ENCODE measurements around the gene CDH23. TPM values are rescaled to one million over a fixed set of nuclear protein-coding genes. Genes with fewer than 3 reads are reported as not detected.

The CDH23 gene
- polyA plus RNA-seq, 5 donors = 2.3 to 3.6 (median 3.1) TPM

DNA sequence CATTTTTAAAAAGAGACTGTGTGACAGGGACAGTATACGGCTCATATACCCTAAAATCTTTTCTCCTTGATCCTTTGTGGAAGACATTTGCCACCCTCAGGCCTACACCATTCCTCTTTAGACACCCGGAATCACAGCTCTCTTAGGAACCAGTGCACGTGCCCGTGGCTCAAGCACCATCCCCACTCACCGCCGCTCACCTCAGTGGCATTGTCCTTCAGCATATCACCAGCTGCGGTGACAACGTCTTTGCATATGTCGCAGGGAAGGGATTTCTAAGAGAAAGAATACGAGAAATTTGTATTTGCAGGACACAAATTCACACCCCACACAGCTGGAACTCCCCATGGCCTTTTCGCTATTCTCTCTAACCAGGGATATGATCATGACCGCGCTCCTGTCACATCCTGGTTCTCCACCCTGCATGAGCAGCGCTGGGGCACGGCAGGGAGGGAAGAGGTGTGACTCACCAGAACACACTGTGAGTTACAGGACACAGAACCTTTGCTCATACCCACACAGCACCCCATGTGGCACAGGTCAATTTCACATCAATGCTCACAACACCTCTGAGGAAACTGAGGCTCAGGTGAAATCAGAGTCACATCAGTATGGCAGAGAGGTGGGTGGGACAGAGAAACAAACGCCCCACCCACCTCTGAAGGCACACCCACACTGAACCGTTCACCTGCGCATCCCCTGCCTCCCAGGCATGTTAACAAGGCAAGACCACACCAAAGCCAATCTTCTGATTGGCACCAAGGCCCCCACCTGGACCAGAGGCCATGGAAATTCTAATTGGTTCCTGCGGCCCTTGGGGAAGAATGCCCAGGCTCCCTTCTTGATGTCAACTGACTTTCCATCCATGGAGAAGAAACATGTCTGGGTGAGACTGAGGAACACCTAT lies 435.2 kb downstream of the CDH23 start:
- DNase-seq = no peak

DNA sequence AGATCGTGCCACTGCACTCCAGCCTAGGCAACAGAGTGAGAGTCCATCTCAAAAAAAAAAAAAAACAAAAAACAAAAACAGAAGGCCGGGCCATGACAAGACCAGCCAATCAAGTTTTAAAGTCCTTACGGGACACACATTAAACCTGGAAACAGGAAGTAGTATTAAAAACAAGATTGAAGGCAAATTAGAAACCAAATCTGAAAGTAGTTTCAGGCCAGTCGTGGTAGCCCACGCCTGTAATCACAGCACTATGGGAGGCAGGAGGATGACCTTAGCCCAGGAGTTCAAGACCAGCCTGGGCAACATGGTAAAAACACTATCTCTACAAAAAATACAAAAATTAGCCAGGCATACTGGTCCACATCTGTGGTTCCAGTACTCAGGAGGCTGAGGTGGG lies 436.2 kb downstream of the CDH23 start:
- DNase-seq = no peak

DNA sequence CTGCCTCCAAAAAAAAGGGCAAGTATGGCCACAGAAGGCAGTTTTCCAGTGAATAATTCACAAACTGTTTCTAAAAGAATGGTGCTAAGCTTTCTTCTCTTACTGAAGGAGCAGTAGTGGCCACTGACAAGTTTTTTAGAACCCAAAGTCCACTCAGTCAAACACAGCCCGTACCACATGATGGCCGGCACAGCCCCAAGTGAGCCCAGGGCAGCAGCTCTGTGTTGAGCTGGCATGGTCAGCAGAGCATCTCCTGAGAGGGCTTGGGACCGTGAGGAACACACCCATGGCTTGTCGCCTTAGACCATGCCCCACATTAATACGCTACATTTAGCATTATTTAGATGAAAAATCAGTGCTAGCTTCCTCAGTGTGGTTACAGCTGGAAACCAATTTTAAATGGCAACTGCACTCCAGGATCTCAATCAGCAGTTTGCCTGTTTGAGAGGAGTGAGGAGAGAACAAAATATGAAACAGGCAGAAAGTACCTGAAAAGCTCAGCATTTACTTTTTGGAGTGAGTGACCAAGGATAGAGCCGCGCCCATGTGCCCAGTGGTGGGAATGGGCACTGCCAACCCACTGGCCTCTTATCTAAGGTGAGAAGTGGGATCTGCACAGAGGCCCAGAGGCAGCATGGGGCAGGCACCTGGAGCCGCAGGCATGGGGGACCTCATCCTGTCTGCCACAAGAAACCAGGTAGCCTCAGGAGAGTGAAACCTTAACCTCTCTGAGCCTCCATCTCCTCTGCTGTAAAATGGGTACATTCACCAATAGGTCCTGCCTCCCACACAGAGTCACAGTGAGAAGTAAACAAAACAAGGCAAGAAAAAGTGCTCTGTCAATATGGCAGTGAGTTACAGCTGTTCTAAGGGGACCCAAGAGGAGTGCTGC lies 437.0 kb downstream of the CDH23 start:
- no peak for DNase-seq

DNA sequence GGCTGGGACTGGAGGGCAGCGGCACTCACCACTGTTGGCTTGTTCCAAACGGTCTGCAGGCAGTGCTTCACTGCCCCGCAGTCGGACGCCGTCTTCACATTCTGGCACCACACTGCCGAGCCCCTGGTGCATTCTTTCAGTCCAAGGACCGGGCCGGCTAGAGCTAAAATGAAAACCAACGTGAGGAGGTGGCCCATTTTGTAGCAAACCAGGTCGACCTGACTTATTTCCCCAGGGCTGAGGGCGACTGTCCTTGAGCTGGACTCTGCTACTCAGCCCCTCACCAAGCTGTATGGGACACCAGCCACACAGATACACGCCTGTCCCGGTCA lies 437.6 kb downstream of the CDH23 start:
- DNase-seq = no peak

DNA sequence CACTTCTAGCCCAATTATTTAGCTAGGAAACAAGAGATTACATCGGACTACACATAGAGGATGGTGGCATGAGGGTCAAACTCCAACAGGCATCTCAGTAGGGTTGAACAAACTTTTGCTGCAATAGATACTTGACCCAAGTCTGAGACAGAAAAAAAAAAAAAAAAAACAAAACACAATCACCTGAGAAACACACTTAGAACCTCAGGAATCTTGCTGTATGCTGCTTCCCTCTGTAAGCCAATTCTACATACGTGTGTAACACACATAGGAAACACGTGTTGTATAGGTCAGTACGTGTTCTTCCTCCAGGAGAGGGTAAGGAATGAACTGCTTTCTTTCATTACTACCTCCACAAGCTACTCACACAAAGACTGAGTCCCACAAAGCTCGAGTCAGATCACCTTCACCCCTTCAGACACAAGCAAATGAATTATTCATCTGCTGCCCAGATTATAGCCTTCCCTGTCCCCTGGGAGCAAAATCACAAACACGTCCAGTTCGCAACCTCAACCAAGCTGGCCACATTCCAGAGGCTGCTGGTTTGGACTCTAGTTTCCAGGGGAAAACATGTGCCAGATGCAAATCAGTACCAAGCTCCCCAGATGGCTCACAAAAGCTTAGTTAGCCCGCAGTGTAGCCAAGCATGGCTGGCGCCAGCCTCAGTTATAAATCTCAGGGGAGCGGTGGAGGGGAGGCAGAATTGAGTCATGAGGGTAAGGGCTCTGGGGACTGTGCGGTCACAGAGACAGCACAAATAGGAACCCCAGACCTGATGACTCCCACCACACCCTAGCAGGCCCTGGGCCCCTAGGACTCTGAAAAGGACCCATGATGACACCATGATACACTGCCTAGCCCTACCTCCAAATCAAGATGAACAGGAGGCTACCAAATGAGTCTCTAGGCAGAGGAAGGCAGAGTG lies 439.2 kb downstream of the CDH23 start:
- no peak for DNase-seq

DNA sequence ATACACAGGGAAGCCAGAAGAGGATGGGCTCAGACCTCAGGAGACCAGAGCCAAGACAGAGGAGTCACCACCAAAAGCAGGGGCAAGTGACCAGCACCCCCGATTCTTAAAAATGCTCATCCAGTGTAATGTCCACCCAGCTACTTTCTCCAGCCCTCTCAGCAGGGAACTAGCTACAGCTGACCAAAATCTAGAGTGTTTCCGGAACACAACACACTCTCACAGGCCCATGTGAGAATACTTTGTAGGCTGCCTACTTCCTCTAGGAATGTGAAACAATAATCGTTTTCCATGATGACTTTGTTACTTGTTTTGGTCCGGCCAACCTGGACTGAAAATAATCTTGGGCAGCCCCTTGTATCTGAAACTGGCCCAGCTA lies 439.9 kb downstream of the CDH23 start:
- no peak for DNase-seq

DNA sequence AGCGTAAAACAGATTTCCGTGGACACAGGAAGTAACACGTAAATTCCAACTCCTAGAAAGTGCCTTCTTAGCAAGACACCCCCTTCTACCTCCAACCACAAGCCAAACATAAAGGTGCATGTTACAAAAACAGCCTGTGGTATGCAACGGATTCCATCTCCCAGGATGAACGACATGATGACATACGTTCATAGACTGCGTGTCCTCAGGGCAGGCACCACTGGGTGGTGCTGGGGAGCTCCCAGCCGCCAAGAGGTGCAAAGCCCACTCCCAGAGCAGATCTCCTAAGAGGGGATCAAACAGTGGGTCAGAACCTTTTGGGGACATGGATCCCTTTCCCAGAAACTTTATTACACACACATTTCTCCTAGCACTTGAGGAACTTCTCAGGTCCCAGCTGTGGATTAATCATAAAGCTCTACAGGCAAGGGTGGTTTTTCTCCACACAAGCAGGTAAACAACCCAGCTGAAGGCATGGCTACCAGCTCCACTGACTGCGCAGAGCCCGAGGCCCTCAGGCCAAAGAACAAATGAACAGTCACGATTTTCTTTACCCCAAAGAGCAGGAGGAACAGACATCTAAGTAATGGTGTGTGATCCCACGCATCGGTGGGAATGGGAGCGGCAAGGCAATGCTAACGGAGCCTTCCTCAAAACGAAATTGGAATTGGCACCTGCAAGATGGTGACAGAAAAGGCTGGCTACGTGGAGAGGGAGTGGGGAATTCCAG lies 440.5 kb downstream of the CDH23 start:
- DNase-seq = no peak

DNA sequence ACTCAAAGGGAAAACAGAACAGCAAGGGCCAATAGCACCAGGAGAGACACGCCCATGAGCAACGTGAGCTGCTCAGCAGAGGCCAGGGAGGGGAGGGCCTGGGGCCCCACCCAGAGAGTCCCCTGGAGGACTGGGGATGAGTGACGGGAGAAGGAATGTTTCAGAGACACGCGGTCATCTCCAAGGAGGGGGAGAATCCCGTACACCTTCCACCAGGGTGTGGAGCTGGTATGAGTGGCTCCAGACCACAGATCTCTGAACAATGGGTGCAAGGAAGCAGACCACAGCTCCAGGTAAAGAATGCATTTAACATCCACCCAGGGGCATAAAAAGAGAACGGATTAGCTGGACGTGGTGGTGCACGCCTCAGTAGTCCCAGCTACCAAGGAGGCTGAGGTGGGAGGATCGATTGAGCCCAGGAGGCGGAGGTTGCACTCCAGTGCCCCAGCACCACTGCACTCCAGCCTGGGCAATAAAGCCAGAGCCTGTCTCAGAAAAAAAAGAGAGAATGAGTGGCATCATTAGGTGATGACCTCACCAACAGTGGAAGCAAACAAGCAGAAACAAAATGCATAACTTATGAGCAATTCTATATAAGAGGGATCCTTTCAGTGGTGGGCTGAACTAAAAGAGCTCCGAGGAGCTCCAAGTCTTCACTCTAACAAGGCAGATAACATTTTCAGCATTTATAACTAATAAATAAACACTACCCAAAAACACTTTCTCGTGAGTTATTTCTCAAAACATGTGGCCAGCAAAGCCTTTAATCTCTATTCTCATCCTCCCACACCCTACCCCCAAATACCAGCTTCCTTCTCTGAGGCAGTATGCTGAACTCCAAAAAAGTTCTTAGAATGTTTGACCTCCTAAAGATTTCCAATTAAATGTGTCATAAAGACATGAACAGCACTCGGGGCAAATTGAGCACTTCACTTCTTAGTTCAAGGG lies 441.8 kb downstream of the CDH23 start:
- no peak for DNase-seq

DNA sequence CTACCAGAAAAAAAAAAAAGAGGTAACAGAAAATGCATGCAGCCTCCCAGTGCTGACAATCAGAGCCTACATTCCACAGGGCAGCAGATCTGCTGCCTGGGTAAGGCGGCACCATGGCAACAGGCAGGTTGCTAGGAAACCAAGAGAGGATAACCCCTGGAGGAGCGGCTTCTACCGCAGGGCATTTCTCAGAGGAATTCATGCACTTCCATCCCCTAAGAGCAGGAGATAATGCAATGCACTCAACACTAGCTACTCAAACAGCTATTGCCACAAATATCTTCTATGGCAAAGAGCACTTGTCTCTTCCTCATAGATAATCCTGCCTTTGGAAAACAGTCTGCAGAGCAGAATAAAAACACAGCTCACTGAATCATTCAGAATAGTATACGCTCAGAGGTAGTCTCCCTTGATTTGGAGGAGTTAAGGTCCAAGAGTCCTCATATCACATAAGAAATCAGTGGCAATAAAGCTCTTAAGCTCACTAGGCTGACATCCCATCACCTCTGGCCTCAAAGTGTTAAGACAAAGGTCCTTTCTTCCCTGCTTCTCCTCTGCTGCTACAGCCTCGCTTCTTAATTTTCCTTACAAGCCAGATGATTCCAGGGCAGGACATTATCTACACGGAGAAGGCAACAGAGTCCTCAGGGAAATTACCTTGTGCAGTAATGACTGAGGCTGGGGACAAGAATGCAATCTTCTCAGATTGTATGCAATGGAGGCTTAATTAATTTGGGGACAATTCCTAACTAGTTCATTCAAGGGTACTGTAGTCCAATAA lies 443.6 kb downstream of the CDH23 start:
- DNase-seq = peak in 1 of 2 donors; percentile 43

DNA sequence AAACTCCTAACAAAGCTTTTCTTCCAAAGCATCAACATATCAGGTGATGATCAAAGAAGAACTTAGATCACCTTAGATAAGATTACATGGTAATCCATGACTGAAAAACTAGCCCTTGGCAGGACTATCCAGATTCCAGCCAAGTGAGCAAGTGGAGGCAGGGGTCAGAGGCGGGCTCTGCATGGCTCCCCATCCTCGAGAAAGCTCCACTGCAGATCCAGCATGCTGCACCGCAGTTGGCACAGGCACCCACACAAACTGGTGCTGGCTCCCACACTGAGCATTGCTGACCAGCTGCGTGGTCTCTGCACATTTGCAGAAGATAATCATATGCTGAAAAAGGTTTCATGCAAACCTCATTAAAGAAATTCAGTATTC lies 444.2 kb downstream of the CDH23 start:
- no peak for DNase-seq

DNA sequence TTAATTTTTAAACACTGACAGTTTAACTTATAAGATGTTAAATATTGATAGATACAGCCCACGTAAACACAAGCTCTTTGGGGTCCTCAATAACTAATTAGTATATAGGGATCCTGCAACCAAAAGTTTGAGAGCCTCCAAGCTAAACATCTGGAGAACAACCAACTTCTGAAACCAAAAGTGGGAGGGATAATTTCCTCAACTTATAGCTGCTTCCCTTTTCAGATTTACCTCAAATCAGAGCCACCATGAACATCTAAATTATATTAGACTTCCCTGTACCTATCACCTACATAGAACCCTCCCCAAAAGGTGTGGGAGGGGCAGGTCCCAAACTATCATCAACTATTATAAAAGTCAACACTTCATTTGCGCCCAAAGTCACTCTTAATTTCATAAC lies 445.7 kb downstream of the CDH23 start:
- no peak for DNase-seq

DNA sequence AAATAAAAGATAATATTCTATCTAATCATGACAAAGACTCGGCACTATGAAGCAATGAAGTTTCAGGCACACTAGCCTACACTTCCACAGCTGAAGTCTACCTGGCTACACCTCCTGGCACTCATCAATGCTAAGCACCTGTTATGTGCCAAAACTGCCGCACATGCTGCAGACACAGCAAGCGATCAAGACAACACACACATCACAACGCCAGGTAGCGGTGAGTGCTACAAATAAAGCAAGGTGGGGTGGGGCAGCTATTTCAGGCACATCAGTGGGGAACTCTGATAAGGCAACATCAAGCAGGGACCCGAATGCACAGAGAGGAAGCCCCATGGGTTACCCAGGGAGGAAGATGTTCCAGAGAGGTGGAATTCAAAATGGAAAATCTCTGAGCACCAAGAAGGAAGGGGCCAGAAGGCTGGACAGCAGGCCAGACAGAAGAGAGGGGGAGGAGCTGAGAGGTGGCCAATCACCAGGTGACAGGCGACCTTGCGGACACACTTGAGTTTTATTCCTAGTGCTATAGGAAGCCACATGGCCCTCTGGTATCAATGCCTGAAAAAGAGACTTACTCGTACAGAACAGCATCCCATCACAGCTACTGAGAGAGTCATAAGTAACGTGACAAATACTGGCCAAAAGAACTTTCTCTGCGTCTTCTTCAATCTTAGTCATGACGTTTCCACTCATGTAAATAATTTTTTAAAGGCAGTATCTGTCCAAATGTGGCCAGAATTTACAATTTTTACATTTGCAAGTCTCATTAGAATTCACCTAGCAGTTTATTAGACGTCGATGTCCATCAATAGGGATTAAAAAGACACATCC lies 446.4 kb downstream of the CDH23 start:
- no peak for DNase-seq

DNA sequence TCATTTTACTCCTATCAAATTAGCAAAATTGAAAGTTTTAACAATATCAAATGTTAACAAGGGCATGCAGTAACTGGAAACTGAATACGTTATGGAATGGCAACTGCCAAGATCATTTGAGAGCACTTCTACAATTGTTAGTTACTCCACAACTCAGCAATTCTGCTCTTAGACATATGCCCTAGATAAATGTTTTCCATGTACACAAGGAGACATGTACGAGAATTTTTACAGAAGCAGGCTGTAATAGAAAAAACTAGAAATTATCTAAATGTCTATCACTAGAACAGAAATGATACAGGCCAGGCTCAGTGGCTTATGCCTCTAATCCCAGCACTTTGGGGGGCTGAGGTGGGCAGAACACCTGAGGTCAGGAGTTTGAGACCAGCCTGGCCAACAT lies 447.4 kb downstream of the CDH23 start:
- no peak for DNase-seq

DNA sequence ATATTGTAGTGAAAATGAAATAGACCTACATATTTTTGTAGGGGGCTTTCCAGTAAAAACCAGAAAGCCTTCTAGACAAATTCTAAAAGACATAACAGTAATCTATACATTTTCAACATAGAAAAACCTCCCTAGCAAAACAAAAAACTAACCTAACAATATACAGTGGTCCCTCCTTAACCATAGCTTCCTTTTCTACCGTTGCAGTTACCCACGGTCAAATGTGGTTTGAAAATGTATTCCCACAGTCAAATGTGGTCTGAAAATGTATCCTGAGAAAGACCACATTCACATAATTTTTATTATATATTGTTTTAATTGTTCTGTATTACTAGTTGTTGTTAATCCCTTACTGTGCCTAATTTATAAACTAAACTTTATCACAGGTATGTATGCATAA lies 448.0 kb downstream of the CDH23 start:
- no peak for DNase-seq

DNA sequence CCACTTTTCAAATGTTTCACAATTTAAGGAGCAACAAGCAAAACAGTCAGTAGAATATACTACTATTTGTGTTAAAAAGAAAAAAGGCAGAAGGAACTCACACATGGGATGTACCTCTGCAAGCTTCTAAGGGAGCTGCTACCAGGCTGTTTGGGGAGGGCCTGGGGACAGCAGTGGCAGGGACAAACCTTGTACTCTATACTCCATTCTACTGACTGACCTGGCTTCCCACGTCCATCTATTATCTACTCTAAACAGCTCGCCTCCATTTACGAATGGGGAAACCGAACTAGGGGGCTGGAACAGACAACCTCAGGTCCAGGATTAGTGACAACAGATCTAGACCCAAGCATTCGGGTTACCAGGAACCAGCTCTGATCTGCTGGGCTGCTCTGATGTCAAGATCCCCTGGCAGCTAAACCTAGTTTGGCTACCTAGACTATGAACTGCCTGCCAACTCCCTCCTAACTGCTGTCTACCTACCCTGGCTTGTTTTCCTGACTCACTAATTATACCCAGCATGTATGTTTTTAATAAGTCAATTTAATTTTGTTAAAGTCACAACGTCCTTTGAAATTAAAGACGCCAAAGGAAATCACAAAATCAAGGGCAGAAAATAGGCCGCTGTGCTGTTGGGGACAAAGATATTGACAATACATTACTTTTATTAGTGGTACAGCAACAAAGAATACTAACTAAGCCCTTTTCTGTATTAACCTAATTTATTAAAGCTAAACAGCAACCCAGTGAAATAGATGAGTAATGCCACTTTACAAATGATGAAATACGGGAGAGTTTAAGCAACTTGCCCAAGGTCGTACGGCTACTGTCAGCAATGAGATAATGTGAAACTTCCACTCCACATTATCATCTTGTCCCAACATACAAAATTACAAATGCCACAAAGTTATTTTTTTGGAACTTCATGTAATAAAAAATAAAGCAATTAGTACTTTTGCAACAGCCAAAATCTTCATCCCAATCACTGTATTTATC lies 449.0 kb downstream of the CDH23 start:
- no peak for DNase-seq

DNA sequence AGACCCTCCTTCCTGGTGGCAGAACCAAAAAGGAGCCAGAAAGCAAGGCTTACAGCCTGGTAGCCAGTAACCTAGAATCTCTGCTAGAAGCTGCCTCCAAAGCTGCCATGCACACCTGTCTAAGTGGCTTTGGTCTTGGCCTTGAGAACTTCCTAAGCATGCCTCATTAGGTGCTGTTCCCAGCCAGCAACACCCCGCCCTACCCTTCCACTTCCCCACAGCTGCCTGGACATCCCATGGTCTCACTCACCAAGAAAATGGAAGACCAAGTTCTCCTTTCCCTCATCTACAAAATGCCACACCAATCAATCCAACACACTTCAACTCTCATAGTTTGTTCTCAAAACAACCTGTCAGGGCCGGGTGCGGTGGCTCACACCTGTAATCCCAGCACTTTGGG lies 450.1 kb downstream of the CDH23 start:
- no peak for DNase-seq

DNA sequence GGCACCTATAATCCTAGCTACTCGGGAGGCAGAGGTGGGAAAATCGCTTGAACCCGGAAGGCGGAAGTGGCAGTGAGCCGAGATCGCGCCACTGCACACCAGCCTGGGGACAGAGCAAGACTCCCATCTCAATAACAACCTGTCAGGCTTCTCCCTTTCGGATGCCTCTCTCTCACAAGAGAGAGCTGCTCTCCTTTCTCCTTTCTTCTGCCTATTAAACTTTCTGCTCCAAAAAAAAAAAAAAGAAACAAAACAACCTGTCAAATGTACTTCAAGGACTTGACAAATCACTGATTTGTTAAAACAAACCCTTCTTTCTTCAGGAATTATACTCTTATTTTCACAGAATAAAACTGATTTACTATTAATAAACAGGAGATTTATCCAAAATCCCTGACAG lies 450.7 kb downstream of the CDH23 start:
- no peak for DNase-seq
